A673 (cell line): ENCODE data around the gene MPO.

Experiments used
- EZH2 ChIP-seq: fragments of 200-600 bp; sonication (generic); IDR thresholded peaks from 2 replicates; pipeline ENCODE4 v1.6.1; 2017; ENCODE audit warnings: borderline replicate concordance, low read depth, mild to moderate bottlenecking, mixed read lengths, antibody characterized with exemption, low read length; ENCODE audit not compliant: poor library complexity, severe bottlenecking
- TF ChIP-seq, protein P1 (sequence below): fragments of 300-800, 200-600 bp; sonication (generic); conservative IDR thresholded peaks from 2 replicates; pipeline ENCODE4 v1.5.1; 2017; ENCODE audit warnings: low read depth, mild to moderate bottlenecking, antibody characterized with exemption, low read length, moderate library complexity, mixed read lengths

DNA sequence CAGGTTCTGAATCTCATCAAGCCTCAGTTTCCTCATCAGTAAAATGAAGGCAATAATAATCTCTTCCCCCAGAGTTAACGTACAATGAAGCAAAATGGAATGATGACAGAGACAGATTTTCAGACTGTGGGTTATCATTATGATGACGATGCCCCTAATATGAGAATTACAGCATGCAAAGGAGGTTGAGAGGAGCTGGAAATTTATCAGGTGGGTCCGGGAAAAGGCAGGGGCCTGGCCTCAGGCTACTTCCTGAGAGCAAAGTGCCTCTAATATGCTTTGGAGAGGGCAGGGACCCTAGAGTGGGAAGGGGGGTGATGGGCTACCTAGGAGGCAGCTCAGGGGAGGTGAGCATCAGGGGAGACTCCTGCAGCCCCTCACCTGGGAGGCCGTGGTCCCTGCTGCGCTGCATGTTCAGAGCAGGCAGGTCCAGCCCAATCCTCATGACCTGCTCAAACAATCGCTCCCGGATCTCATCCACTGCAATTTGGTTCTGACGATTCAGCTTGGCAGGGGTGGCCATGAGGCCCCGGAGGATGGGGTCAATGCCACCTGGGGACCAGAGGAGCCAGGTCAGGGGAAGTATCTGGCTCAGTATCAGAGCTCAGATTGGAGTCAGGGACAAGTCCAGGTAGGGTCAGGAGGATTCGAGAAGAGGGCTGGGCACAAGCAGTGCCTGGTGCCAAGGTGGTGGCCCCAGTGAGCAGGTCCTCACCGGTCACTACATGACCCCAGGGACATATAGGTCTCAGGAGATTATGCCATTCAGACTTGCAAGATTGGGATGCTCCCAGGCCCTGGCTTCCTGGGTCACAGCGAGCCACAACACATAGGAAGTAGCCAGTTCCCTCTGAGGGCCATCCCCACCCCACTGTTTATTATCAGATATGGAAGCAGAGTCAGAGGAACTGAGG is 8.1 kb downstream of the MPO start:
- TF ChIP-seq, protein P1, sequence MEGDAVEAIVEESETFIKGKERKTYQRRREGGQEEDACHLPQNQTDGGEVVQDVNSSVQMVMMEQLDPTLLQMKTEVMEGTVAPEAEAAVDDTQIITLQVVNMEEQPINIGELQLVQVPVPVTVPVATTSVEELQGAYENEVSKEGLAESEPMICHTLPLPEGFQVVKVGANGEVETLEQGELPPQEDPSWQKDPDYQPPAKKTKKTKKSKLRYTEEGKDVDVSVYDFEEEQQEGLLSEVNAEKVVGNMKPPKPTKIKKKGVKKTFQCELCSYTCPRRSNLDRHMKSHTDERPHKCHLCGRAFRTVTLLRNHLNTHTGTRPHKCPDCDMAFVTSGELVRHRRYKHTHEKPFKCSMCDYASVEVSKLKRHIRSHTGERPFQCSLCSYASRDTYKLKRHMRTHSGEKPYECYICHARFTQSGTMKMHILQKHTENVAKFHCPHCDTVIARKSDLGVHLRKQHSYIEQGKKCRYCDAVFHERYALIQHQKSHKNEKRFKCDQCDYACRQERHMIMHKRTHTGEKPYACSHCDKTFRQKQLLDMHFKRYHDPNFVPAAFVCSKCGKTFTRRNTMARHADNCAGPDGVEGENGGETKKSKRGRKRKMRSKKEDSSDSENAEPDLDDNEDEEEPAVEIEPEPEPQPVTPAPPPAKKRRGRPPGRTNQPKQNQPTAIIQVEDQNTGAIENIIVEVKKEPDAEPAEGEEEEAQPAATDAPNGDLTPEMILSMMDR = no peak
- TF ChIP-seq EZH2 = no peak
